Measurements from ENCODE around the gene RNF187. TPM values are rescaled to one million over a fixed set of nuclear protein-coding genes. Genes with fewer than 3 reads are reported as not detected.
A peak's percentile ranks its signal among the peaks of the same experiment; 100 is the strongest.

RNF187 gene
- total RNA-seq, 1 experiment from 2014 or later, result 137 TPM

DNA sequence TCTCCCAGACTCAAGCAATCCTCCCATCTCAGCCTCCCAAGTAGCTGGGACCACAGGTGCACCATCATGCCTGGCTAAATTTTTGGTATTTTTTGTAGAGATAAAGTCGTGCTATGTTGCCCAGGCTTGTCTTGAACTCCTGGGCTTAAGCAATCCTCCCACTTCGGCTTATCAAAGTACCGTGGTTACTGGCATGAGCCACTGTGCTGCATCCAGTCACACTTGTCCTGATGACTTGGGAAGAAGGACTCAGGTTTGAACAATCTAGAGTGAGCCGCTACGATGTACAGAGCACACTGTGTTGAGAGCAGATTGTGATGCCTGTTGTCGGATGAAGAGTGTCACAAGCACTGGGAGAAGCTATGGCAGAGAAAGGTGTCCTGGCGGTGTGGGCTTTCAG is 27.2 kb downstream of the RNF187 start (continued):
- TF ChIP-seq, protein P1, sequence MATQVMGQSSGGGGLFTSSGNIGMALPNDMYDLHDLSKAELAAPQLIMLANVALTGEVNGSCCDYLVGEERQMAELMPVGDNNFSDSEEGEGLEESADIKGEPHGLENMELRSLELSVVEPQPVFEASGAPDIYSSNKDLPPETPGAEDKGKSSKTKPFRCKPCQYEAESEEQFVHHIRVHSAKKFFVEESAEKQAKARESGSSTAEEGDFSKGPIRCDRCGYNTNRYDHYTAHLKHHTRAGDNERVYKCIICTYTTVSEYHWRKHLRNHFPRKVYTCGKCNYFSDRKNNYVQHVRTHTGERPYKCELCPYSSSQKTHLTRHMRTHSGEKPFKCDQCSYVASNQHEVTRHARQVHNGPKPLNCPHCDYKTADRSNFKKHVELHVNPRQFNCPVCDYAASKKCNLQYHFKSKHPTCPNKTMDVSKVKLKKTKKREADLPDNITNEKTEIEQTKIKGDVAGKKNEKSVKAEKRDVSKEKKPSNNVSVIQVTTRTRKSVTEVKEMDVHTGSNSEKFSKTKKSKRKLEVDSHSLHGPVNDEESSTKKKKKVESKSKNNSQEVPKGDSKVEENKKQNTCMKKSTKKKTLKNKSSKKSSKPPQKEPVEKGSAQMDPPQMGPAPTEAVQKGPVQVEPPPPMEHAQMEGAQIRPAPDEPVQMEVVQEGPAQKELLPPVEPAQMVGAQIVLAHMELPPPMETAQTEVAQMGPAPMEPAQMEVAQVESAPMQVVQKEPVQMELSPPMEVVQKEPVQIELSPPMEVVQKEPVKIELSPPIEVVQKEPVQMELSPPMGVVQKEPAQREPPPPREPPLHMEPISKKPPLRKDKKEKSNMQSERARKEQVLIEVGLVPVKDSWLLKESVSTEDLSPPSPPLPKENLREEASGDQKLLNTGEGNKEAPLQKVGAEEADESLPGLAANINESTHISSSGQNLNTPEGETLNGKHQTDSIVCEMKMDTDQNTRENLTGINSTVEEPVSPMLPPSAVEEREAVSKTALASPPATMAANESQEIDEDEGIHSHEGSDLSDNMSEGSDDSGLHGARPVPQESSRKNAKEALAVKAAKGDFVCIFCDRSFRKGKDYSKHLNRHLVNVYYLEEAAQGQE (IDR thresholded peaks at IDR 0.05; ENCODE audit: low read depth), result no peak
- TF ChIP-seq ELF1 (IDR thresholded peaks at IDR 0.05; ENCODE audit: borderline replicate concordance, low read depth) (no peak), FOSL1 (IDR thresholded peaks at IDR 0.05; ENCODE audit: low read depth) (no peak)
- TF ChIP-seq, protein P2, sequence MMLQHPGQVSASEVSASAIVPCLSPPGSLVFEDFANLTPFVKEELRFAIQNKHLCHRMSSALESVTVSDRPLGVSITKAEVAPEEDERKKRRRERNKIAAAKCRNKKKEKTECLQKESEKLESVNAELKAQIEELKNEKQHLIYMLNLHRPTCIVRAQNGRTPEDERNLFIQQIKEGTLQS (IDR thresholded peaks at IDR 0.05), result no peak

DNA sequence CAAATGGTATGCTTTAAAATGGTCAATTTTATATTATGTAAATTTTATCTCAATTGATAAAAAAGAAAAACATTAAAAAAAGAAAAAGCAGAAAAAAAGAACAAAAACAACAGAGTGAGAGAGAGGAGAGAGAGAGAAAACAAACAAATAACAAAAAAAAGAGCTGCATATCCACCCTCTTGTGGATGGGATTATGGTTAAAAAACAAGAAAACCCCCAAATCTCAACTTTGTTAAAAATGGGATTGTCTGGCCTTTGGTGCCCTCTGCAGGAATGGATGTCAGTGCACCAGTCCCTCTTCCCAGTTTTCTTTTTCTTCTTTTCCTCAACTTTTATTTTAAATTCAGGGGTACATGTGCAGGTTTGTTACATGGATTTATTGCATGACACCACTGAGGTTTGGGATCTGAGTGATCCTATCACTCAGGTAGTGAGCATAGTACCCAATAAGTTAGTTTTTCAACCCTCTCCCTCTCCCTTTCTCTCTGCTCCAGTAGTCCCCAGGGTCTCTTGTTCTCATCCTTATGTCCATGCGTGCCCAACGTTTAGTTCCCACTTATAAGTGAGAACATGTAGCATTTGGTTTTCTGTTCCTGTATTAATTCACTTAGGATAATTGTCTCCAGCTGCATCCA is 28.1 kb downstream of the RNF187 start:
- no peaks in the 10 kb centered on the region for H3K4me1 ChIP-seq (ENCODE audit: control insufficient read depth in 1 of 2, insufficient read depth in 2 of 2, low read length in 2 of 2)
- ChIA-PET POLR2A (no interaction called here), CTCF (interaction anchor here (1.0 to 1.8 kb wide), 2 partner anchors 122 to 516 kb away, joined by 3 to 5 read pairs; no protein-coding TSS in a partner anchor), RAD21 (ENCODE audit: low non-redundant PET in 1 of 2, low total read pairs in 2 of 2, uncharacterized antibody in 2 of 2, unreplicated experiment in 2 of 2) (interaction anchor here in 1 of 2 experiments (0.6 kb wide), 1 partner anchor 109 kb away, joined by 9 read pairs; the partner anchor contains the start of gene TRIM11)
- H3K27ac ChIP-seq (ENCODE audit: low read depth, low read length), result no peak overlapping the region
- no TSS peak for BruUV-seq (replicated peaks)
- no peak overlapping the region for H2AFZ ChIP-seq (ENCODE audit: low read depth, low read length, poor library complexity, severe bottlenecking)
- intact Hi-C loops (cut with micrococcal nuclease), result loop anchor here (2.0 to 5.0 kb wide), 4 partner anchors 137 to 753 kb away; no protein-coding TSS in a partner anchor
- H3K9me3 ChIP-seq (ENCODE audit: control insufficient read depth in 1 of 2, insufficient read depth in 1 of 2, low read depth in 1 of 2, low read length in 2 of 2), result no peaks in the 10 kb centered on the region
- DNase-seq (ENCODE audit: low read depth, low spot score), result peak; percentile 22
- ATAC-seq, result peak; percentile 70
- H3K36me3 ChIP-seq (ENCODE audit: control insufficient read depth in 1 of 2, insufficient read depth in 2 of 2, low read length in 2 of 2), result no peaks in the 10 kb centered on the region
- TF ChIP-seq RAD21 (IDR thresholded peaks at IDR 0.05; ENCODE audit: low read depth) (peak; percentile 93), CTCF (IDR thresholded peaks at IDR 0.05 in 2 of 3, conservative IDR thresholded peaks at IDR 0.05 in 1 of 3; ENCODE audit: borderline replicate concordance in 1 of 3, insufficient read depth in 1 of 3, low read depth in 2 of 3, low read length in 2 of 3) (peak; percentile 61 to 95 (median 73)), SIN3A (IDR thresholded peaks at IDR 0.05; ENCODE audit: low read depth) (no peak), CEBPB (IDR thresholded peaks at IDR 0.05; ENCODE audit: low read depth) (no peak), ZBTB33 (IDR thresholded peaks at IDR 0.05; ENCODE audit: extremely low read depth, insufficient replicate concordance, low read length) (no peak), EZH2phosphoT487 (IDR thresholded peaks at IDR 0.05; ENCODE audit: borderline replicate concordance) (no peak)
- no peak overlapping the region for H3K9ac ChIP-seq (ENCODE audit: low read length)
- H4K20me1 ChIP-seq (ENCODE audit: insufficient read depth), result no peaks in the 10 kb centered on the region
- no peak overlapping the region for H3K4me3 ChIP-seq (replicated peaks in 1 of 2; ENCODE audit: low read depth in 1 of 2, low read length in 2 of 2)
- peaks cover 28% of the 10 kb centered on the region; the same call in 1 of the 2 replicates for H3K27me3 ChIP-seq (ENCODE audit: insufficient read depth, low read length)
- H3K4me2 ChIP-seq (ENCODE audit: low read length), result no peak overlapping the region
- H3K9me2 ChIP-seq (ENCODE audit: insufficient read depth), result no peaks in the 10 kb centered on the region
- H3K79me2 ChIP-seq (ENCODE audit: insufficient read depth, low read length), result no peaks in the 10 kb centered on the region

Data from HCT116 (cell line).